Erythroblast (primary cell): ENCODE data around the gene ANK3.

Experiments used
- GATA1 ChIP-seq: IDR thresholded peaks from 2 replicates; pipeline ENCODE4 v1.6.1; 2011; ENCODE audit warnings: low read depth, mild to moderate bottlenecking, control low read depth, low read length, moderate library complexity
- POLR2A ChIP-seq: IDR thresholded peaks from 2 replicates; pipeline ENCODE4 v1.6.1; 2011; ENCODE audit warnings: mild to moderate bottlenecking, low read length

DNA sequence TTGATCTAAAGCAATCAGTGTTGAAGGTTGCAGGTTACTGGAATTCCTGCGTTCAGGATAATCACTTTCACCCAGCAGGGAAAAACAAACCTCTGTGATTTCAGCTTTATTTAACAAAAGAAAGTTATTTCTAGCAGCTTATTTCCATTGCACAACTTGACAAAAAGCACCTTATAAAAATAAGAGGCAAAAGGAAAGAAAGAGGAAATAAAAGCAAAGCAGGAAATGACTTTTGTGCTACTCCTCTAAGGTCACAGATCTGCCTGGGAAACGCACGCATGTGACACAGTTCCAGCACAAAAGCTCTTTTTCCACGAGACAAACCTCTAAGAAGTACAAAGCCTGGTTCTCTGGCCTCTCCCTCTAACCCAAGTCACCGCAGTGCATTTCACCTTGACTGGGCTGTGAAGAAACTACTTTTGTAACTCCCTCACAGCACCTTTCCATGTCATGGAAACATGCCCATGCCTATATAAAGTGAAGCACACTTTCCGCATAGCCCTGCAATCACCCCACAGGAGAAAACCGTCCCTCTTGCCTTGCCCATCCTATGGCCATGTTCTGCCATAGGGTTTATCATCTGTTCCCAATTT is 870 bp downstream of the ANK3 start:
- TF ChIP-seq POLR2A = no peak
- no peak for TF ChIP-seq GATA1
